ENCODE measurements around the gene SDC1. TPM values are rescaled to one million over a fixed set of nuclear protein-coding genes. Genes with fewer than 3 reads are reported as not detected.
A peak's percentile ranks its signal among the peaks of the same experiment; 100 is the strongest.

The SDC1 gene
- polyA plus RNA-seq, 1 of the 3 experiments (the other 2 are of a cell fraction): 122 TPM

GRCh38 chr2:20223407-20224163 lies 1.3 kb downstream of the SDC1 start (continued):
- TF ChIP-seq REST (IDR thresholded peaks at IDR 0.05; ENCODE audit: low read depth, low read length) (no peak), PBX3 (IDR thresholded peaks at IDR 0.05) (no peak), TEAD4 (IDR thresholded peaks at IDR 0.05; ENCODE audit: borderline replicate concordance, insufficient read depth) (no peak), MEF2A (IDR thresholded peaks at IDR 0.05; ENCODE audit: borderline replicate concordance, low read depth) (no peak), MAX (IDR thresholded peaks at IDR 0.05; ENCODE audit: low read depth) (peak; percentile 87), SIN3A (IDR thresholded peaks at IDR 0.05; ENCODE audit: borderline replicate concordance, low read depth, low read length) (peak; percentile 87), RCOR1 (IDR thresholded peaks at IDR 0.05; ENCODE audit: low read length) (no peak; the same call in none of the 2 replicates)

GRCh38 chr2:20222769-20223406 lies 2.0 kb downstream of the SDC1 start:
- H3F3A ChIP-seq (replicated peaks; ENCODE audit: insufficient read depth): peaks cover 24% of the 10 kb centered on the region
- H3K4me3 ChIP-seq (ENCODE audit: low read depth in 2 of 2, low read length in 1 of 2): peak overlapping the region; percentile 68 to 77
- peaks cover 26 to 43% of the 10 kb centered on the region in 2 experiments for H3K4me1 ChIP-seq (ENCODE audit: control insufficient read depth in 1 of 2, insufficient read depth in 2 of 2, low read depth in 1 of 2, low read length in 1 of 2)
- H3K79me2 ChIP-seq (ENCODE audit: insufficient read depth): peaks cover 48% of the 10 kb centered on the region; the same call in 1 of the 2 replicates
- no peak for DNase-seq
- peak overlapping the region; percentile 99 for H3K4me2 ChIP-seq
- no peaks in the 10 kb centered on the region for H3K36me3 ChIP-seq (replicated peaks in 1 of 2; ENCODE audit: control insufficient read depth in 1 of 2, insufficient read depth in 2 of 2, low read length in 1 of 2)
- no peaks in the 10 kb centered on the region for H4K20me1 ChIP-seq (ENCODE audit: insufficient read depth)
- peak overlapping the region; percentile 39 for H3K9ac ChIP-seq
- peak overlapping the region; percentile 87; the same call in 1 of the 2 replicates for H2AFZ ChIP-seq (ENCODE audit: low read depth)
- peak overlapping the region; percentile 67 to 99 for H3K27ac ChIP-seq (ENCODE audit: low read depth in 2 of 2, low read length in 1 of 2)
- H3K27me3 ChIP-seq (ENCODE audit: insufficient read depth): no peaks in the 10 kb centered on the region
- ChIA-PET POLR2A (interaction anchor here (0.8 to 2.7 kb wide), 9 partner anchors 17 to 172 kb away, joined by 3 to 12 read pairs (median 4); partner anchors contain the start of gene LAPTM4A), CTCF (interaction anchor here (0.6 to 10.4 kb wide), 24 partner anchors 9 to 428 kb away, joined by 3 to 215 read pairs (median 3); no protein-coding TSS in a partner anchor)
- WGBS (ENCODE audit: low lambda C conversion rate): 43% methylated on average over 21 of the region's 21 CpGs
- no peaks in the 10 kb centered on the region for H3K9me2 ChIP-seq
- no peaks in the 10 kb centered on the region for H3K9me3 ChIP-seq
- TF ChIP-seq REST (IDR thresholded peaks at IDR 0.05; ENCODE audit: low read depth, low read length): no peak
- peak; percentile 97; the same call in 1 of the 2 replicates for TF ChIP-seq MXI1 (IDR thresholded peaks at IDR 0.05; ENCODE audit: low read depth, low read length)
- no peak for TF ChIP-seq SIN3A (IDR thresholded peaks at IDR 0.05; ENCODE audit: borderline replicate concordance, low read depth, low read length)
- TF ChIP-seq IRF3 (IDR thresholded peaks at IDR 0.05; ENCODE audit: low read depth, low read length): no peak
- no peak for TF ChIP-seq TCF12 (IDR thresholded peaks at IDR 0.05)
- no peak; a peak in 1 of 4 replicates for TF ChIP-seq EP300 (IDR thresholded peaks at IDR 0.05; ENCODE audit: borderline replicate concordance in 1 of 2, low read depth in 1 of 2, low read length in 1 of 2)
- peak; percentile 31; the same call in 1 of the 2 replicates for TF ChIP-seq RAD21 (IDR thresholded peaks at IDR 0.05; ENCODE audit: low read length)
- no peak for TF ChIP-seq TEAD4 (IDR thresholded peaks at IDR 0.05; ENCODE audit: borderline replicate concordance, insufficient read depth)
- no peak for TF ChIP-seq MAX (IDR thresholded peaks at IDR 0.05; ENCODE audit: low read depth)
- no peak for TF ChIP-seq POLR2AphosphoS5 (IDR thresholded peaks at IDR 0.05; ENCODE audit: low read depth, low read length)
